Measurements from ENCODE around the gene HTR3A.
"Not testable (repeated sequence)": the region's sequence is repeated elsewhere in the genome, so short reads cannot be mapped to it uniquely, and the experiment has no call there.

The HTR3A gene

GRCh38 chr11:113974741-113975470, at the start of gene HTR3A:
Gene HTR3A (plus strand): TSS chr11:113975108. CDS start chr11:113975326, 218 bp downstream.
- no peak for DNase-seq (ENCODE audit: low read depth)

- DNase-seq (ENCODE audit: low read depth), result no peak
Measured at GRCh38 chr11:113926273-113927197, 48.4 kb upstream of the HTR3A start.

GRCh38 chr11:113928311-113928710, 46.6 kb upstream of the HTR3A start:
- DNase-seq (ENCODE audit: low read depth), result no peak

GRCh38 chr11:113932788-113933187, 42.1 kb upstream of the HTR3A start:
- no peak for DNase-seq (ENCODE audit: low read depth)

- DNase-seq (ENCODE audit: low read depth), result not testable (repeated sequence)
Measured at GRCh38 chr11:113934193-113934592, 40.7 kb upstream of the HTR3A start.

GRCh38 chr11:113934761-113935160, 40.1 kb upstream of the HTR3A start:
- DNase-seq (ENCODE audit: low read depth), result no peak

GRCh38 chr11:113935858-113936257, 39.0 kb upstream of the HTR3A start:
- no peak for DNase-seq (ENCODE audit: low read depth)

GRCh38 chr11:113937918-113938317, 37.0 kb upstream of the HTR3A start:
- DNase-seq (ENCODE audit: low read depth), result no peak

- DNase-seq (ENCODE audit: low read depth), result no peak
Measured at GRCh38 chr11:113942256-113942655, 32.7 kb upstream of the HTR3A start.

GRCh38 chr11:113946162-113946561, 28.7 kb upstream of the HTR3A start:
- not testable (repeated sequence) for DNase-seq (ENCODE audit: low read depth)

- DNase-seq (ENCODE audit: low read depth), result no peak
Measured at GRCh38 chr11:113947994-113948393, 26.9 kb upstream of the HTR3A start.

GRCh38 chr11:113949891-113950290, 25.0 kb upstream of the HTR3A start:
- no peak for DNase-seq (ENCODE audit: low read depth)

GRCh38 chr11:113951537-113951936, 23.4 kb upstream of the HTR3A start:
- no peak for DNase-seq (ENCODE audit: low read depth)

GRCh38 chr11:113952070-113952469, 22.8 kb upstream of the HTR3A start:
- DNase-seq (ENCODE audit: low read depth), result no peak

- no peak for DNase-seq (ENCODE audit: low read depth)
Measured at GRCh38 chr11:113952588-113952987, 22.3 kb upstream of the HTR3A start.

GRCh38 chr11:113954235-113954634, 20.7 kb upstream of the HTR3A start:
- no peak for DNase-seq (ENCODE audit: low read depth)

GRCh38 chr11:113956986-113957385, 17.9 kb upstream of the HTR3A start:
- DNase-seq (ENCODE audit: low read depth), result no peak

GRCh38 chr11:113960702-113961330, 14.1 kb upstream of the HTR3A start:
- no peak for DNase-seq (ENCODE audit: low read depth)

GRCh38 chr11:113967361-113967760, 7.5 kb upstream of the HTR3A start:
- DNase-seq (ENCODE audit: low read depth), result no peak

GRCh38 chr11:113971506-113972195, 3.3 kb upstream of the HTR3A start:
- no peak for DNase-seq (ENCODE audit: low read depth)

- DNase-seq (ENCODE audit: low read depth), result no peak
Measured at GRCh38 chr11:113977071-113977490, 2.2 kb downstream of the HTR3A start.

GRCh38 chr11:113977701-113978100, 2.8 kb downstream of the HTR3A start:
- no peak for DNase-seq (ENCODE audit: low read depth)

All from non-pigmented ciliary epithelial cell (primary cell).